ENCODE results near the gene ERICH3.

The ERICH3 gene

GRCh38 chr1:74610961-74611360 is 62.6 kb downstream of the ERICH3 start:
- TF ChIP-seq CTCF (IDR thresholded peaks at IDR 0.05; ENCODE audit: borderline replicate concordance, control extremely low read depth, extremely low read depth, insufficient read depth, missing control alignments) = no peak
- no peak for DNase-seq (ENCODE audit: low spot score)
- in situ Hi-C loops (cut with MboI; ENCODE audit: low sequenced_read_pairs, unreplicated experiment) = no loop called here

- TF ChIP-seq CTCF (IDR thresholded peaks at IDR 0.05; ENCODE audit: borderline replicate concordance, control extremely low read depth, extremely low read depth, insufficient read depth, missing control alignments) = no peak
- in situ Hi-C loops (cut with MboI; ENCODE audit: low sequenced_read_pairs, unreplicated experiment) = no loop called here
- DNase-seq (ENCODE audit: low spot score) = no peak
These were observed 63.7 kb downstream of the ERICH3 start for GRCh38 chr1:74609810-74610371.

GRCh38 chr1:74596717-74597116 is 76.9 kb downstream of the ERICH3 start:
- TF ChIP-seq CTCF (IDR thresholded peaks at IDR 0.05; ENCODE audit: borderline replicate concordance, control extremely low read depth, extremely low read depth, insufficient read depth, missing control alignments) = no peak
- in situ Hi-C loops (cut with MboI; ENCODE audit: low sequenced_read_pairs, unreplicated experiment) = no loop called here
- DNase-seq (ENCODE audit: low spot score) = no peak

DNA sequence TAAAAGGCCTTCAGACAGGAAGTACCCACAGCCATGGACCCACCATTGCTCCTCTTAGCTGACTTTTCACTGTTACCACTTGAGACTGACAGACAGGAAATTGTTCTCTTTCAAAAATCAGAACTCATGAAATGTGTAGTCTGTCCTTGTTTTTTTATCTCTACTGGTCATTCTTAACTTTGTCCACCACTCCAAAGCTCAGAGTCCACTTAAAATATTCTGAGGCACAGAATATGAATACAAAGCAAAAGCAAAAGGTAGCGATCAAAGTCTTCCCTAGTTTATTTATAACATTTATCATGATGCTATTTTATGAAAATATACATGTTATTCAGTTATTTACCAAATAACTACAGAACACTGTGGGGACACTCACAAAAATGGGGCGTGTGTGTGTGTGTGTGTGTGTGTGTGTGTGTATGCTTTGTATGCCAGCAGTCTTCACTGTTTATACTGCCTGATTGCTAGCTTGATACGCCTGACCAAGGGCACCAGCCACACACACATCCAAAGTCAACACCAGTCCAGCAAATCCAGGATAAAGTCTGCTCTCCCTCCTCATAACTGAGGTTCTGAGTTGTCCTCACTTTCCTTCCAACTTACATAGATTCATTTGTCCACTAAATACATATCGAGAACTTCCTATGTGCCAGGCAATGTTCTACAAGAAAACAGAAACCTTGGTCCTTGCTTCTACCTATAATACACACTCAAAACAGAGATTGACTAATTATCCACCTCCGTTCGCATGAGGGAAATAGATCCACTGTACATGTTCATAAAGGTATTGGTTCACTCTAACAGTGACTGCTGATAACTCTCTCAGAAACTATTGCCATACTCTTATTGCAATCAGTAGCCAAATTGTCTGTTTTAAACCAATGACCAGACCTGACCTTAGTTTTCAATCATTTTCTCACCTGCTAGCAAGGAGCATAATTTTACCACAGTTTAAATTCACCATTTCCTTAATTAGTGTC is 79.4 kb downstream of the ERICH3 start:
- TF ChIP-seq CTCF (IDR thresholded peaks at IDR 0.05; ENCODE audit: borderline replicate concordance, control extremely low read depth, extremely low read depth, insufficient read depth, missing control alignments) = no peak
- in situ Hi-C loops (cut with MboI; ENCODE audit: low sequenced_read_pairs, unreplicated experiment) = no loop called here

DNA sequence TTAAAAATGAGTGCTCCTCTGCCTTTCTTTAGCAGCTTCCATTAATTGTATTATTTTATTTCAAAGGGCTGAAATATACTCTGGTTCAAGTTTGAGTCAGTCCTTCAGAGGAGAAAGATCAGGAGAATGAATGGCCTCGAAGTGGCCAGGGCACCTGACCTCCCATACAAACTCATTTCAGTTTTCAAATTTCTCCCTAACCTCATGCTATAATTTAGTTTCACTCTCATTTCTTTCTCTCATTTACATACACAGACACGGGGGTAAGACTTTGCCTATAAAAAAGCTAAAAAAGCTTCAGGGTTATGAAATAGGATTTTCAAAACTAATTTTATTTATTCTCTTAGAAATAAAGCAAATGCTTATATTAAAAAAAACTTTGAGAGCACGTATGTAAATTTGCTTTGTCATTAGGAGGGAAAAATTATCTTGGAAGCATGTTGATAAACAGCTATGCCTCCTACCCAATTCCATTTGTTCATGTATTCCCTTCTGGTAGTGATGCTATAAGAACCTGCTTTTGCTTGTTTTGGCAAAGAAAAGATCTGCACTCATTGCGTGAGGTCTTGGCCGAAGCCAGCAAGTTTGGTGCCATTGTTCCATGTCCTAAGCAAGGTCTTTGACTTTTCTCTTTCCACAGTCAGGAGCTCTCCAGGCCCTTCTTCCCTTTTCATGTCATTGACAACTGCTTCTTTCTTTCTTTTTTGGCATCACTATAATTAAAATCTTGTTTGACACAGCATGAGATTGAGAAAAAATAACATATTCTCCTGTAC is 80.8 kb downstream of the ERICH3 start:
- TF ChIP-seq CTCF (IDR thresholded peaks at IDR 0.05; ENCODE audit: borderline replicate concordance, control extremely low read depth, extremely low read depth, insufficient read depth, missing control alignments) = no peak
- in situ Hi-C loops (cut with MboI; ENCODE audit: low sequenced_read_pairs, unreplicated experiment) = no loop called here
- no peak for DNase-seq (ENCODE audit: low spot score)

More for the DNA sequence above, 79.4 kb downstream of the ERICH3 start:
- no peak for DNase-seq (ENCODE audit: low spot score)

DNA sequence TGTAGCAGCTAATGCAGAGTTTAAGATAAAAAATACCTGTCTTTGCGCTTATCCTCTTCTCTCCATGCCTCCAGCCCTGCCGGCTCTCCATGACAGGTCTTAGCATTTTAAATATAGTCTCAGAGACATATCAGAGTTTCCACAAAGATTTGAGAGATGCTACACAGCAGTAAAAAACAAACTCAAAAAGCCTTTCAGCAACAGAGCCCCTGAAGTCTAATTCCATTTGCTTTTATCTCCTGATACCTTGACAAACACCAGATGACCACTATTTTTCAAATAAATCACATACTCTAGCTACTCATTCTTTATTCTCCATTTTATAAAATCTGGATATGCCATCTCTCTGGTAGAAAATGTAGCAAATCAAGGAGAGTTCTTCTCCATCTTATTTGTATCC is 81.6 kb downstream of the ERICH3 start:
- DNase-seq (ENCODE audit: low spot score) = no peak
- in situ Hi-C loops (cut with MboI; ENCODE audit: low sequenced_read_pairs, unreplicated experiment) = no loop called here

More for the DNA sequence above, 81.6 kb downstream of the ERICH3 start:
- no peak for TF ChIP-seq CTCF (IDR thresholded peaks at IDR 0.05; ENCODE audit: borderline replicate concordance, control extremely low read depth, extremely low read depth, insufficient read depth, missing control alignments)
